UCSD-AML1 (cell line): ENCODE results near the gene IGF2BP2.
"Not testable (repeated sequence)": the region's sequence is repeated elsewhere in the genome, so short reads cannot be mapped to it uniquely, and the experiment has no call there.

ENCODE experiments used
- DNase-seq: peaks from one replicate; lab custom pipeline; 2025; ENCODE audit not compliant: unreplicated experiment; lab: John Stamatoyannopoulos, UW

Gene IGF2BP2

GRCh38 chr3:185807445-185808068, 17.3 kb downstream of the IGF2BP2 start:
- no peak for DNase-seq

GRCh38 chr3:185798831-185799110, 26.1 kb downstream of the IGF2BP2 start:
- DNase-seq, result not testable (repeated sequence)

DNA sequence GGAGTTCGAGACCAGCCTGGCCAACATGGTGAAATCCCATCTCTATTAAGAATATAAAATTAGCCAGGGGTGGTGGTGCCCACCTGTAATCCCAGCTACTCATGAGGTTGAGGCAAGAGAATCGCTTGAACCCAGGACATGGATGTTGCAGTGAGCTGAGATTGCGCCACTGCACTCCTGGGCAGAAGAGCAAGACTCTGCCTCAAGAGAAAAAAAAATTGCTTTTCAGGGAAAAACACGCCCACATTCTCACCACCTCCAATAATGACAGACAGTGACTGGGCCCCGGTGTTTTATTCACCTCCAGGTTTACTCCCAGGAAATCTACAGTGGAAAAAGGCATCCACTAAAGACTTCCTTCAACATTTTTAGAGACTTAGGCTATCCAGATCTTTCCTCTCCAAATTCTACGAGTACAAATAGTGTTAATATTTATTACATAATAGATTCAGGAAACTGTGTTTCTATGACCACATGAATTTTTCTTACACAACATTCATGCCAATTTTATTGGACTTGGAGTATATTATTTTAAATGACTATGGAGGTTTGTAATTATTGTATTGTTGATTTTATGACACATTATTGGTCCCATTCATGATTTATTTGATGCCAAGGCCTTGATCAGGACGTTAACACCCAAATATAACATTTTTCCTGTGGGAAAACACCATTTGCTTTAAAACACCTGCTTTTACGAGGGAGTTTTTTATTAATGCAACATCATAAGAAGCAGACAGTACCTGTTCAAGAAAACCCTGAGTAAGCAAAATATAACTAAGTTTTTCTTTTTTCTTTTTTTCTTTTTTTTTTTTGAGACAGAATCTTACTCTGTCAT, 26.6 kb downstream of the IGF2BP2 start:
- no peak for DNase-seq

- DNase-seq, result no peak
These were observed 27.5 kb downstream of the IGF2BP2 start for GRCh38 chr3:185797108-185797881.

GRCh38 chr3:185796431-185797107, 28.3 kb downstream of the IGF2BP2 start:
- DNase-seq, result no peak

GRCh38 chr3:185793381-185793780, 31.5 kb downstream of the IGF2BP2 start:
- DNase-seq, result no peak

- DNase-seq, result no peak
These were observed 31.9 kb downstream of the IGF2BP2 start for GRCh38 chr3:185792955-185793354.

- DNase-seq, result no peak
These were observed 34.7 kb downstream of the IGF2BP2 start for GRCh38 chr3:185789891-185790830.

- no peak for DNase-seq
These were observed 35.7 kb downstream of the IGF2BP2 start for GRCh38 chr3:185789134-185789533.

- no peak for DNase-seq
These were observed 36.5 kb downstream of the IGF2BP2 start for GRCh38 chr3:185788292-185788691.

- DNase-seq, result no peak
These were observed 37.6 kb downstream of the IGF2BP2 start for GRCh38 chr3:185786956-185787877.

- DNase-seq, result not testable (repeated sequence)
These were observed 38.6 kb downstream of the IGF2BP2 start for GRCh38 chr3:185786258-185786657.

DNA sequence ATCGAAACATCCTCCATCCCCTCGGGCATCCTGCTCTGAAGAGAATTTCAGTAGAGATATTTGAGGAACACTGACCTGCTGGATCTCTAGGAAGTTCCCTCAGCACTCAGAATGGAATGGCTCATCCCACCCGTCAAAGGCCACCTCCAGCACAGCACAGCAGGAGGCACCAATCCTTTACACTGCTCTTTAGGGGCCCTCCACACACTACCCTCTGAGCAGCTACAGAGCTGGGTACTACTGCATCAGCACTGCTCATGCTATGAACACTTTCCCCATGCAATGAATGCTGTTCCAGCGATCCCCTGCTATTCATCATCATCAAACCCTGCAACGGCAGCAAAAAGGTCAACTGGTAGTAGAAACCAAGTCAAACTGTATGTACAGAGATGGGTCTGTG, 40.5 kb downstream of the IGF2BP2 start:
- DNase-seq, result no peak

DNA sequence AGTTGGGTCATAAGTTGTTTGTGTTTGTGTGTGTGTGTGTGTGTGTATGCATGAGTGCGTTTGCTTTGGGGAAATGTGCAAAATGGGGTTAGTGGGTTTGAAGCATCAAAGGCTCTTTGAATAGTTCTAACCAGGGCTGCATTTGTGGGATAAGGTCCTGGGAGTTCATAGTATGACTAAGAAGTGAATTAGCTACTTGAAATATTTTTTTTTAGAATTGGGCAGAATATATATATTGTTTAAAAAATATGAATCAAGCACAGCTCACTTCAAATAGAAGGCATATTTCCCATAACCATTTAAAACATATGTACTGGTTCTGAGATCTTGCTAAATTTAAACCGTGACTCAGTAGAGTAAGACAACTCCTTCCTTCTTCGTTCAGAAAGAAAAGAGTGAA, 43.1 kb downstream of the IGF2BP2 start:
- no peak for DNase-seq

GRCh38 chr3:185779461-185779860, 45.4 kb downstream of the IGF2BP2 start:
- DNase-seq, result no peak

DNA sequence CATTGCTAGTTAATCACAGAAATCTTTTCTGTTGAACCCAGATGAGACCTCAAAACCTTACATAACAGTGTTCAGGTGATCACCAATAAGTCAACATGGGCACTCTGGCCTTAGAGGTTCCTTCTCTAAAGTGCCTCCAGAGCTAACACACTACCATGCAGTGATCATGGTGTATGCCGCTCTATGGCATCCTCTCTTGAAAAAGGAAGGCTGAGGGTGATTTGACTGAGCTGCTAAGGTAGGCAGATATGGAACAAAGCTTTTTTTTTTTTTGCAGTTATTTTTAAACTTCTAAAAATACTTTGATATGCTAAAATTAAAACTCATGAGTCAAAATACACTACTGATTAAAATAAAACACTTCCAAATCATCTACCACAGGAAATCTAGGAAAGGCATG, 46.0 kb downstream of the IGF2BP2 start:
- DNase-seq, result no peak

DNA sequence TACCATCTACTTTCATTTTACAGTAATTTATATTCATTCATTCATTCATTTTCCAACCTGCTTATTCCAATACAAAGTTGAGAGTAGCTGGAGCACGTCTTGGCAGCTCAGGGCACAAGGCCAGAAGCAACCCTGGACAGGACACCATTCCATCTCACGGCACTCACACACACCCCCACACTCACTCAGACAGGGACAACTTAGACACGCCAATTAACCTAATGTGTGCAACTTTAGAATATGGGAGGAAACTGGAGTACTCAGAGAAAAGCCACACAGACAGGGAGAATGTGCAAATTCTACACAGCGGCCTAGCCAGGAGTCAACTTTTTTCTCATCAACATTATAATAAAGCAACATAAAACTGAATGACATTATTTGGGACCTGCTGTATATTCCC, 46.7 kb downstream of the IGF2BP2 start:
- no peak for DNase-seq

GRCh38 chr3:185770109-185770508, 54.7 kb downstream of the IGF2BP2 start:
- DNase-seq, result no peak

- DNase-seq, result not testable (repeated sequence)
These were observed 56.3 kb downstream of the IGF2BP2 start for GRCh38 chr3:185768578-185768982.
